GM18909 (cell line): Measurements from ENCODE around the gene MAD2L1.
"Not testable (repeated sequence)": the region's sequence is repeated elsewhere in the genome, so short reads cannot be mapped to it uniquely, and the experiment has no call there.

Source experiments
- ATAC-seq: cut with Tn5 transposase; IDR thresholded peaks from one replicate; pipeline ENCODE4 v1.9.1; 2021; ENCODE audit warnings: mild to moderate bottlenecking; ENCODE audit not compliant: unreplicated experiment, poor library complexity

MAD2L1 gene

GRCh38 chr4:120066517-120067340, at the start of gene MAD2L1:
TSS of gene MAD2L1 (minus strand) at chr4:120066848. CDS start at chr4:120066734, 114 bp downstream.
- peak; percentile 85 for ATAC-seq

- ATAC-seq, result no peak
Observed at GRCh38 chr4:120111745-120112144, 45.1 kb upstream of the MAD2L1 start.

DNA sequence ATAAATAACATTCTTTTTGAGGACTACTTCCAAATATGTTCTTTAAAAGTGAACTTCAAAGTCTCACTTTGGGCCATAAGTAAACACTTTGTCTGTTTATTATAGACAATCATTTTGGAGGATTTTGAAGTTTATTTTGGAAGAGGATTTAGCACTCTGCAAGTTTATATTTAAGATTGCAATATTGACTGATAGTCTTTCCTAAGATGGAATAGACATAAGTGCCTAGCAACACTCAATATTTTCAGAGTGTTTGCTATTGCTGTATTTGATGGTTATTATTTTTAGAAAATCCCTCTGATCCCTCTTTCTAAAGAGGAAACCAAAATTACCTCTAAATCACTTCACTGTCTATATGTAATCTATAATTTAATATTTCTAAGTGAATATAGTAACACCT, 42.8 kb upstream of the MAD2L1 start:
- ATAC-seq, result no peak

DNA sequence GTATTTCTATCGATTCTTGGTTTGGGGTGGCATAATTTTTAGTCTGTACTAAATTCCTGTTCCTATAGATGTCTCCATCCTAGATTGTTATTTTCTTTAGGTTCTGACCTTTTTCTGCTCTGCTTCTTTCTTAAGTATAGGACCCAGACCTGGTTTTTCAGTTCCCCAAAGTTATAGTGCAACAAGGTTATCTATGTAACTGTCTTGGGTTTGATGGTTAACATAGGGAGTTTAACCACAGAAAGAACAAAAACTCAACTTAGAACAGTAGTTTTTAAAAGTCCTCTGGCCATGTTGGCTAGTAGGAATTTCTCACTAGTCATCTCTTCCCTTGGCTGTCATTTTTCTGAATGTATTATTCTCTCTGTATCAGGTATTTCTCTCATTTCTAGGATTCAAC, 38.8 kb upstream of the MAD2L1 start:
- peak; percentile 94 for ATAC-seq

DNA sequence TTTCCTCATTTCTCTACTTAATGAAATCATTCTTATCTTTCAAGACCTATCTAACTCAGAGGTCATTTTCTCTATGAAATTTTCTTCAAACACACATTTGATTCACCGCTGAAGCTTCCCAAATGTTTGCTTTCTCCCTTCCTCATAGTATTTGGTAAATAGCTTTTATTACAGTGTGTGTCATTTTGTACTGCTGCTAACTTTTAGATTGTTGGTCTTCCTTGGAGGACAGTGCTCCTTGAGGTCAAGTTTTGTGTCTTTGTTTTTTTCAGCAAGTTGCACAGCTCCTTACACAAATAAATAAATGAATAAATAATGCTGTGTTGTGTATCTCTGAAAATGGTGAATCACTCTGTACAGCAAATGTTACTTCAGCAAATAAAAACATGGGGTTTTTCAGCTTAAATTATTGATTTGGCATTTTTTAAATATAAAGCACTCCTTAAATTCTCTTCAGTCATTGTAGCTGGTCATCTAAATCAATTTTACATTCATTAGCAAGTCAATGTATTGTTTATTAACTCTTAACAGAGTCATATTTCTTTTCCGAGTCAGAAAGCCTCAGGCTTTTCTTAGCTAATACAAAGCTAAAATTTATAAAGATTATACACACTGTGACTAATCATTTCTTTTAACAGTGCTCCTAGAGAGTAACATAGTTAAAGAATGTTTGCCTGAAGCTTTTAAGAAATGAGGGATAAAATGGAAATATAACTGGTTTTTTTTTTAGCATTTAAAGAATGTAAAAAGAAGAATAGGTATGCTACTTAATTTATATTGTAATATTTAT, 30.1 kb upstream of the MAD2L1 start:
- no peak for ATAC-seq

DNA sequence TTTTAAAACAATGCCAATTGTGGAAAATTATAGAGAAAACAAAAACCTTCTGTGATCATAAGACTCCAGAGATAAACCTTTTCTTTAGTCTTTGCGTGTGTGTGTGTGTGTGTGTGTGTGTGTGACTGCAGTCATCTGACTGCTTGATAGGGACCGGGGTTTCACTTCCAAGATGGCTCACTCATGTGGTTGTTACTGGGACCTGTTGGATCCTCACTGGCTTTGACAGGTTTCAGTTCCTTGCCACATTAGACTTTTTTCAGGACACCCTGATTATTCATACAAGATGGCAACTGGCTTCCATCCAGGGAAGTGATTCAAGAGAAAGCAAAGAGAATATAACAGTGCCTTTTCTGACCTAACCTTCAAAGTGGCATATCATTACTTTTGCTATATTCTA, 21.9 kb upstream of the MAD2L1 start:
- no peak for ATAC-seq

GRCh38 chr4:120088066-120088465, 21.4 kb upstream of the MAD2L1 start:
- ATAC-seq, result not testable (repeated sequence)

- no peak for ATAC-seq
Observed at GRCh38 chr4:120085705-120086104, 19.1 kb upstream of the MAD2L1 start.

DNA sequence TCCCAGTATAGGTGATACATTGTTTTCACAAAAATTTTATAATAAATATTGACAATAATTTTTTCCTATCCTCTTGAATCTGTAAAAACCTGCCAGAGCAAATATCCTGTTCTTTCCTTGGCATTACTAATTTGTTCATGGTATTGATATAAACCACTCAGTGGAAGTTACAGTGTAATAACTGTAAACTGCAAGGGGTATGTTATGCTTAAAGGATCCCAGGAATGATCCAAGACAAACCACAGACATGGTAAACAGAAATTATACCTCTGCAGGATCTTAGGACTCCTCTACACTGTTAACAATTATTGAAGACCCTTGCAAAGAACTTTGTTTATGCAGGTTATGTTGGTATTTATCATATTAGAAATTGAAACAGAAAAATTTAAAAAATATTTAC, 17.7 kb upstream of the MAD2L1 start:
- ATAC-seq, result no peak

DNA sequence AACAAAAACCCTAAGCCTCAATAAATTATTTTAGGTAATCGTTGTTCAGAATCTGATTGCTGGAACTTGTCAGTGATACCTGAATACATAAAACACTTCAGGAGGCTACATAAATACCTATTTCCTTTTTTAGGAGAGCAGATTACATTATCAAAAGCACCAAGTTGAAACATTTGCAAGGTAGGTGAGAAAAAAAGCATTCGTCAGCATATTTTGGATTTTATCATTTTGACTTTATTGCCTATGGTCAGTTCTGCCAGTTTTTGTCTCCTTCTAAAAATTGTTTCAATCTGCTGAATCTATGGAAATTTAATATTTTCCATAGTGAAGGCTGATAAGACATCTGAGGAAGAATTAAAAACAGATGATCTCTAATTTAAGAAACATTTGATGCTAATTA, 16.5 kb upstream of the MAD2L1 start:
- no peak for ATAC-seq

GRCh38 chr4:120082251-120082650, 15.6 kb upstream of the MAD2L1 start:
- ATAC-seq, result no peak

DNA sequence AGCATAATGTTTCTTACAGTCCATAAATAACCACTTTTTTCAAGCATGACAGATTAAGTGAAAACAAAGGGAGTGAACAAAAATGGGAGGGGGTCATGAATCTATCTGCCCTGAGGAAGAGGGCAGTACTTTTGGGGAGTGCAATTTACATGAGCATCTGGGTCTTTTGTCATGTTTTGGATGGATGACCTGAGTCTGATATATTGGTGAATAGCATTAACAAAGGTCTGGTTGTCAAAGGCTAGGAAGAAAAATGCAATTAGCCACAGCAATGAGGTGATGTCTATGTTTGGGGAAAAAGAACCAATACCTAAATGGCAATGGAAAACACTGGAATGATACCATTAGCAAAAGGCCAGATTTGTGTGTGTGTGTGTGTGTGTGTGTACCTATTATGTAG, 15.1 kb upstream of the MAD2L1 start:
- no peak for ATAC-seq

DNA sequence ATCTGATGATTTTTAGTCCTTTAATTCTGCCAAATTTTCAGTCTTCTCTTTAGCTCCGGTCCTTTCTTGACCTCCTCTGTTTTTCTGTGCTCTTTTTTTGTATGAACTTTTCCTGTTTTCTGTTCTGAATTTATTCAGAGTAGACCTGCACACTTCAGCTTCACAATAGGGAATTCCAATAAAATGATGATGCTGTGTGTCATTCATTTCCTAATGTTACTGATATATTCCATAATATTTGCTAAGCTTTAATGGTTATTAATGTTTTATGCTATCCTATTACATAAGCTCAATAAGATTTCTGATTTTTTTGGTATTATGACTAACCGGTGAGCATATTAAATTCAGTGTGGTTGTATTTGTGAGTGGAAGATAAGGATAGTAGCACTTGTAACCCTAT, 13.9 kb upstream of the MAD2L1 start:
- no peak for ATAC-seq

- no peak for ATAC-seq
Observed at GRCh38 chr4:120079839-120080520, 13.3 kb upstream of the MAD2L1 start.

DNA sequence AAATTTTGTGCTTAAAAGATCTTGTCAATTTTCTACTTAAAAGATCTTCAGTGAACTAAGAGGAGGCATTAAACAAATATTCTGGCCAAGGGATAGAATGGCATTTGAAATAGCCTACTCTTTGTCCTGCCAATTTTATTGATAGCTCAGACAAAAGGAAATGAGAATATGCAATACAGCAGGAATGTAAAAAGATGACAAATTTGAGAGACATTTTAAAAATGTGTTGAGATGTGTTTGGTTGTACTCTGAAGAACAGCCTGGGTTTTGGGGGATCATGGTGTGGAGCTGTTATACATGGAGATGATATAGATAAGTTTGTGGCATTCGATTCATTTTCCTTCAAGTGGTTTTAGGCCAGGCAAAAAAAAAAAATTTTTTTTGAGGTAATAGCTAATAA, 11.6 kb upstream of the MAD2L1 start:
- ATAC-seq, result no peak

DNA sequence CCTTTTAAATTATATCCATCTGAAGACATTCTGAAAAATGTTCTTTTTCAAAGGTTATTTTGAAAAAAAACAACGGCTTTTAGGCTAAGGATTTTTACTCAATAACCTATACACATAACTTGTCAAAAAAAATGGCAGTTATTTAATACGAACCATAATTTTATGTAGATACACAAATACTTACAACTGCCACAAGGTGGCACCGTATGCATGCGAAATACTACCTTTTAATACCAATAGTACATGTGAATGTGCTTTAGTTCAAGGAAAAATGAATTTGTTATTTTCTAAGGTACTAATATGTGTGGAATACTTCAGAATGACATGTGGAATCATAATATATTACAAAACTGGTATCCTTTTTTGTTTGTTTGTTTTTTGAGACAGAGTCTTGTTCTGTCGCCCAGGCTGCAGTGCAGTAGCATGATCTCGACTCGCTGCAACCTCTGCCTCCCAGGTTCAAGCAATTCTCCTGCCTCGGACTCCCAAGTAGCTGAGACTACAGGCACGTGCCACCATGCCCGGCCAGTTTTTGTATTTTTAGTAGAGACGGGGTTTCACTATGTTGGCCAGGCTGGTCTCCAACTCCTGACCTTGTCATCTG, 4.6 kb upstream of the MAD2L1 start:
- peak; percentile 13 for ATAC-seq

DNA sequence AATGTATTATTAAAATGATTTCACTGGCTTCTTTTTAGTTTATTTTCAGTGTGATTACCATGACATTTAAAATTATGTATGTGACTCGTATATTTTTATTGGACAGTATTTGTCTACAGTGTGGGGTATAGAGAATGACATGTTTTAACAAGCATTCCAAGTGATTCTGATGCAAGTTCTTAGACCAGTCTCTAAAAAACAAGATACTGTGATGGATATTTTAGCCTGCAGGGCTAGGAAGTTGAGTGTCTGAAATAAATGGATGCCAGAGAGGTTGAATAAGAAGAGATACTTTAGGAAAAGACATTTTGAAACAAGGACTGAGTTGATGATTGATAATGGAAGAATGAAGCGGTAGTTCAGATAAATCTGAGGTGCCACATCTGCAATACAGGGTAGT, 3.5 kb upstream of the MAD2L1 start:
- ATAC-seq, result no peak

- no peak for ATAC-seq
Observed at GRCh38 chr4:120065974-120066516, 603 bp downstream of the MAD2L1 start.

- no peak for ATAC-seq
Observed at GRCh38 chr4:120064887-120065286, 1.8 kb downstream of the MAD2L1 start.

DNA sequence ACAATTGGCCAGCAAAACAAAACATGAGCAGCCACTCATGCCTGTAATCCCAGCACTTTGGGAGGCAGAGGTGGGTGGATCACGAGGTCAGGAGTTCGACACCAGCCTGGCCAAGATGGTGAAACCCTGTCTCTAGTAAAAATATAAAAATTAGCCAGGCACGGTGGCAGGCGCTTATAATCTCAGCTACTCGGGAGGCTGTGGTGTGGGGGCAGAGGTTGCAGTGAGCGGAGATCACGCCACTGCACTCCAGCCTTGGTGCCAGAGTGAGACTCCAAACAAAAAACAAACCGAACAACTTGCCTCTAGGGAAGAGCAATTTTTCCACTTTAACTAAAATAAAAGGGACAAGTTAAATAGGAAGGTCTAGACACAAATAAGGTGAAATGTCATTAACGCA, 2.9 kb downstream of the MAD2L1 start:
- not testable (repeated sequence) for ATAC-seq
